Fibroblast of upper back skin (primary cell): ENCODE data around the gene CIAO2B.
A peak's percentile ranks its signal among the peaks of the same experiment; 100 is the strongest.
"Not testable (repeated sequence)": the region's sequence is repeated elsewhere in the genome, so short reads cannot be mapped to it uniquely, and the experiment has no call there.

ENCODE experiments used
- DNase-seq: peaks from one replicate; pipeline ENCODE4 v3.0.0-alpha.2; 2013

The CIAO2B gene

DNA sequence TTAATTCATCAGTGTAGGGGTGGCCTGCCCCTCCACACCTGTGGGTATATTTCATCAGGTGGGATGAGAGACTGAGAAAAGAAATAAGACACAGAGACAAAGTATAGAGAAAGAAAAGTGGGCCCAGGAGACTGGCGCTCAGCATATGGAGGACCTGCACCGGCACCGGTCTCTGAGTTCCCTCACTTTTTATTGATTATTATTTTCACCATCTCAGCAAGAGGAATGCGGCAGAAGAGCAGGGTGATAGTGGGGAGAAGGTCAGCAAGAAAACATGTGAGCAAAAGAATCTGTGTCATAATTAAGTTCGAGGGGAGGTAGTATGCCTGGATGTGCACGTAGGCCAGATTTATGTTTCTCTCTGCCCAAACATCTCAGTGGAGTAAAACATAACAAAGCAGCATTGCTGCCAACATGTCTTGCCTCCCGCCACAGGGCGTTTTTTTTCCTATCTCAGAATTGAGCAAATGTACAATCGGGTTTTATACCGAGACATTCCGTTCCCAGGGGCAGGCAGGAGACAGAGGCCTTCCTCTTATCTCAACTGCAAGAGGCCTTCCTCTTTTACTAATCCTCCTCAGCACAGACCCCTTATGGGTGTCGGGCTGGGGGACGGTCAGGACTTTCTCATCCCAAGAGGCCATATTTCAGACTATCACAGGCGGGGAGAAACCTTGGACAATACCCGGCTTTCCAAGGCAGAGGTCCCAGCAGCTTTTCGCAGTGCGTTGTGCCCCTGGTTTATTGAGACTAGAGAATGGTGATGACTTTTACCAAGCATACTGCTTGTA is 21.4 kb upstream of the CIAO2B start:
- DNase-seq, result not testable (repeated sequence)

GRCh38 chr16:66954097-66954659 is 20.0 kb upstream of the CIAO2B start:
- peak; percentile 72 for DNase-seq

DNA sequence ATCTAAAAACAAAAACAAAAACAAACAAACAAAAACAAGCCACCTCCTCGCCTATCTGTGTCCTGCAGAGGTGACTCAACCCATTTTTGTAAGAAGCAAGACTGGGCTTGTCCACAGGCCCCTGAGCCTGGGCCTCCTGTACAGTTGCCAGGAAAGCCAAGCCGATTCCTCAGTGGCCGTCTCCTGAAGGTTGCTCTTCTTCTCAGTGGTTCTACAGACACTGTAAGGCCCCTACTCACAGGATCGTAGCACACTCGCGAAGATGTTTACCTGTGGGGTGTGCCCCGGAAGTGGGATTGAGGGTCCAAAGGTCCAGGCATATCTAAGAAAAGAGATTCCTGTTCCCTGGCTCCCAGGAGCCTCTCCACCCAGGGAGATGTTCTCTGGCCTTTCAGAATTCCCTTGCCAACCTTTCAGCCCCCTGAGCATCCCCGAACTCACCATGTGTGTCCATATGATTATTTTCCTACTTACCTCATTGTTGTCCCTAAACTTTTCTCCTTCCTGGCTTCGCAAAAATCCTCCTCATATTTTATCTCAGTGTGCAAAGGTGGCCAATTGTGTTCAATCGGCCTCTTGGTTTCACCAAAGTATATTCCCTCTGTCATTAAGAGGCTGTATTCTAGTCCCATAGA is 19.4 kb upstream of the CIAO2B start:
- DNase-seq, result no peak

- DNase-seq, result no peak
Measured at GRCh38 chr16:66952430-66953110, 18.4 kb upstream of the CIAO2B start.

DNA sequence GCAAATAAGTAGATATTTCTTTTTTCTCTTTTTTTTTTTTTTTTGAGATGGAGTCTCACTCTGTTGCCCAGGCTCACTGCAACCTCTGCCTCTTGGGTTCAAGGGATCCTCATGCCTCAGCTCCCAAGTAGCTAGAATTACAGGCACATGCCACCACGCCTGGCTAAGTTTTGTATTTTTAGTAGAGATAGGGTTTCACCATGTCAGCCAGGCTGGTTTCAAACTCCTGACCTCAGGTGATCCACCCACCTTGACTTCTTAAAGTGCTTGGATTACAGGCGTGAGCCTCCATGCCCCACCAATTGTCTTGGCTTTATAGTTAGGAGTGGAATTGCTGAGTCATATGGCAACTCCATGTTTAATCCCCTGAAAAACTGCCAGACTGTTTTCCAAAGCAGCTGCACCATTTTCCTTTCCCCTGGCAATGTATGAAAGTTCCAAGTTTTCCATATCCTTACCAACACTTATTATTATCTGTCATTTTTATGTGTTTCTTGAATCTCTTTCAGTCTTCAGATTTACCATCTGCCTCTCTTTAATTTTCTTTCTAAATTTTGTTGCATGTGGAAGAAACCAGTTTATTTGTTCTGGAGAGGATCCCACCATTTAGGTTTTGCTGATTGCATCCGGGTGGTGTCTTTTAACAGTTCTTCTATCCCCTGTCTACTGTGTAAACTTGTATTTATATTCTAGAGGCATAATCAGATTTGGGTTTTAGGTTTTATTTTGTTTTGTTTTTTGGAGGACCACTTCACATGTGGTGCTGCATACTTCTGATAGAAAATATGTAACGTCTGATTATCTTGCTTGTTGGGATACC is 17.0 kb upstream of the CIAO2B start:
- no peak for DNase-seq

GRCh38 chr16:66950437-66950836 is 16.2 kb upstream of the CIAO2B start:
- no peak for DNase-seq

GRCh38 chr16:66949472-66949871 is 15.3 kb upstream of the CIAO2B start:
- no peak for DNase-seq

- DNase-seq, result no peak
Measured at GRCh38 chr16:66948837-66949225, 14.6 kb upstream of the CIAO2B start.

GRCh38 chr16:66948134-66948836 is 14.1 kb upstream of the CIAO2B start:
- DNase-seq, result no peak

DNA sequence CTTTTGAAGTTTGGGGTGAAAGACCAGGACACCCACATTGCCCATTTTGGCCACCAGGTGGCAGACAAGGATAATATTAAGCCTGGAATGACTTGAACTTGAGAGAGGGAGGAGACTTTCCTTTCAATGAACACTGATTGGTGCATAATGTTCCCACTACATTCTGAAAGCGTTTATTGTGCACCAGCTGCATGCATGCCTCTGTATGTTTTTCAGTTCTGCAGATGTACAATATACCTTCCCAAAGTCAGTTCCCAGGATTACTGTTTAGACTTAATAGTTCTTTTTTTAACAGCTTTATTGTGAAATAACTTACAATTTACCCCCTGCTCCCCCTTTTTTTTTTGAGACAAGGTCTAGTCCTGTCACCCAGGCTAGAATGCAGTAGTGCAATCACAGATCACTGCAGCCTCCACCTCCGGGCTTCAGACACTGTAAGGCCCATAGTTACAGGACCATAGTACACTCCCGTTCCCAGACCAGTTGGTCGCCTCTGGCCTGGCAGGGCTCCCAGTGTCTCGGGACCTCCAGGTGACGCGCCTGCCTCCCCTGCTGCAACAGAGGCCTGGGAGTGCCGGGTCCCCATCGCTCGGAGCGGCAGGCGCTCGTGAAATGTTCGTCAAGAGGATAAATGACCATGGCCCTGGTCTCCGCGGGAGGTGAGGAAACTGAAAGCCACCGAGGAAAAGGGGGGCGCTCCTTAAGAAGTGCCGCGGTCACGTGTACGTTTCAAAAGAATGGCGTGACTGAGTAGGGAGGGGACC is 13.3 kb upstream of the CIAO2B start:
- peak; percentile 79 for DNase-seq

DNA sequence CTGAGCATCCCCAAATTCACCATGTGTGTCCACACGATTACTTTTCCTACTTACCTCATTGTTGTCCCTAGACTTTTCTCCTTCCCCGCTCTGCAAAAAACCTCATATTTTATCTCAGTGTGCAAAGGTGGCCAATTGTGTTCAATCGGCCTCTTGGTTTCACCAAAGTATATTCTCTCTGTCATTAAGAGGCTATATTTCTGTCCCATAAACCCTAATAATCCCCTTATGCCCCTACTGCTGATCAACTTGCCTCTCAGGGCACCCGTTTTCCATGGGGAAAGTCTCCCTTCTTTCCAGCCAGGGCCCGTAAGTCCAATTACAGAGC is 12.7 kb upstream of the CIAO2B start:
- no peak for DNase-seq

DNA sequence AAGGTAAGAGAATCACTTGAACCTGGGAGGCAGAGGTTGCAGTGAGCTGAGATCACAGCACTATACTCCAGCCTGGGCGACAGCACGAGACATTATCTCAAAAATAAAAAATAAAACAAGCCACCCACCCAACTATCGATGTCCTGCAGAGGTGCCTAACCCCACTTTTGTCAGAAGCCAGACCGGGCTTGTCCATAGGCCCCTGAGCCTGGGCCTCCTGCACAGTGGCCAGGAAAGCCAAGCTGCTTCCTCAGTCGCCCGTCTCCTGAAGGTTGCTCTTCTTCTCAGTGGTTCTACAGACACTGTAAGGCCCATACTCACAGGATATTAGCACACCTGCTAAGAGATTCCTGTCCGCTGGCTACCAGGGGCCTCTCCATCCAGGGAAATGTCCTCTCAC is 12.3 kb upstream of the CIAO2B start:
- no peak for DNase-seq

GRCh38 chr16:66945939-66946338 is 11.7 kb upstream of the CIAO2B start:
- no peak for DNase-seq

DNA sequence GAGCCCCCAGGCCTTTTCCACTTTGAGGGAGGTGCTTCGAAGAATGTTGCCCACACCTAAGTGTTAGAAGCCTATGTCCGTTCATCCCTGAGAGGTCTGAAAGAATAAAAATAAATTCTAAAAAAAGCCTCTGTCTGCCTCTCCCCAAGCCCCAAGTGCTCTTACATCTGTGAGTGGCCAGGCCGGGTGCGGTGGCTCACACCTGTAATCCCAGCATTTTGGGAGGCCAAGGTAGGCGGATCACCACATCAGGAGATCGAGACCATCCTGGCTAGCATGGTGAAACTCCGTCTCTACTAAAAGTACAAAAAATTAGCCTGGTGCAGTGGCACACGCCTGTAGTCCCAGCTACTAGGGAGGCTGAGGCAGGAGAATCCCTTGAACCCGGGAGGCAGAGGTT is 10.8 kb upstream of the CIAO2B start:
- not testable (repeated sequence) for DNase-seq

DNA sequence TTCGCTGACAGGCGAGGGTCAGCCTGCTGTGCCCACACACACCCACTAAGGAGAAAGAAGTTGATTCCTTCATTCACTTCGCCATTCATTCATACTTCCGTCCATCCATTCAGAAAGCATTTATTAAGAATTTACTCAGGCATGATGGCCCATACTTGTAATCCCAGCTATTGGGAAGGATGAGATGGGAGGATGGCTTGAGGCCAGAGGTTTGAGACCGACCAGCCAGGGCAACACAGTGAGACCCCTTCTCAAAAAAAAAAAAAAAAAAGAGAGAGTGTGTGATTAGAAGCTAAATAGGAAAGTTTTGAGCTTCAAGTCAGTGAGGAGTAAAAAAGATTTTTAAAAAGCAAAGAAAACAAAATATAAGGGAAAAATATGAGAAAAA is 9.8 kb upstream of the CIAO2B start:
- no peak for DNase-seq

- no peak for DNase-seq
Measured at GRCh38 chr16:66943426-66944053, 9.3 kb upstream of the CIAO2B start.

- DNase-seq, result no peak
Measured at GRCh38 chr16:66942981-66943380, 8.8 kb upstream of the CIAO2B start.

GRCh38 chr16:66940236-66940635 is 6.0 kb upstream of the CIAO2B start:
- DNase-seq, result no peak

GRCh38 chr16:66939366-66939765 is 5.2 kb upstream of the CIAO2B start:
- no peak for DNase-seq

- DNase-seq, result no peak
Measured at GRCh38 chr16:66937725-66938337, 3.6 kb upstream of the CIAO2B start.
